Neural cell (in vitro differentiated cells): ENCODE data around the gene PHLPP2. TPM values are rescaled to one million over a fixed set of nuclear protein-coding genes. Genes with fewer than 3 reads are reported as not detected.

ENCODE experiments used
- H2AFZ ChIP-seq: fragments of 200-600, 300-800 bp; sonication (generic), shearing (Covaris generic); 2 replicates; pipeline ENCODE4 v1.6.0; 2014; ENCODE audit warnings: low read depth, mild to moderate bottlenecking, antibody characterized with exemption, low read length, moderate library complexity
- H3F3A ChIP-seq: fragments of 200-600 bp; shearing (Covaris generic); 2 replicates; pipeline ENCODE4 v1.6.1; 2016; ENCODE audit warnings: mild to moderate bottlenecking, moderate library complexity, mixed read lengths, antibody characterized with exemption, low read length; ENCODE audit not compliant: insufficient read depth, poor library complexity, severe bottlenecking
- H3K27ac ChIP-seq: fragments of 200-600, 300-800 bp; sonication (generic), shearing (Covaris generic); 2 replicates; pipeline ENCODE4 v1.5.1; 2014; ENCODE audit warnings: mild to moderate bottlenecking, low read length, moderate library complexity
- H3K27me3 ChIP-seq: fragments of 300-800, 200-600 bp; sonication (generic), shearing (Covaris generic); 2 replicates; pipeline ENCODE4 v1.6.0; 2014; ENCODE audit warnings: mild to moderate bottlenecking, low read depth, low read length, moderate library complexity; ENCODE audit not compliant: insufficient read depth
- H3K36me3 ChIP-seq: fragments of 300-800, 200-600 bp; sonication (generic), shearing (Covaris generic); 2 replicates; pipeline ENCODE4 v1.5.1; 2014; ENCODE audit warnings: mild to moderate bottlenecking, antibody characterized with exemption, low read length, moderate library complexity; ENCODE audit not compliant: insufficient read depth
- H3K4me2 ChIP-seq: fragments of 300-800, 200-600 bp; sonication (generic), shearing (Covaris generic); 2 replicates; pipeline ENCODE4 v1.6.0; 2014; ENCODE audit warnings: mild to moderate bottlenecking, low read length
- H3K4me3 ChIP-seq: fragments of 300-800, 200-600 bp; sonication (generic), shearing (Covaris generic); 2 replicates; pipeline ENCODE4 v1.5.1; 2014; ENCODE audit warnings: mild to moderate bottlenecking, low read length, moderate library complexity
- H3K79me2 ChIP-seq: fragments of 200-600 bp; shearing (Covaris generic); replicated peaks from 2 replicates; pipeline ENCODE4 v1.6.0; 2014; ENCODE audit warnings: mild to moderate bottlenecking, low read length, moderate library complexity; ENCODE audit not compliant: insufficient read depth
- H3K9ac ChIP-seq: fragments of 300-800, 200-600 bp; sonication (generic), shearing (Covaris generic); 2 replicates; pipeline ENCODE4 v1.6.1; 2016; ENCODE audit warnings: mild to moderate bottlenecking, low read length, mixed read lengths
- H3K9me2 ChIP-seq: fragments of 200-600 bp; shearing (Covaris generic); 2 replicates; pipeline ENCODE4 v1.6.1; 2016; ENCODE audit warnings: mild to moderate bottlenecking, low read length, mixed read lengths; ENCODE audit not compliant: insufficient read depth
- H3K9me3 ChIP-seq: fragments of 200-600, 300-800 bp; sonication (generic), shearing (Covaris generic); 2 replicates; pipeline ENCODE4 v1.6.1; 2016; ENCODE audit warnings: mild to moderate bottlenecking, mixed run types, low read length, moderate library complexity, mixed read lengths
- H4K20me1 ChIP-seq: fragments of 200-600 bp; shearing (Covaris generic); 2 replicates; pipeline ENCODE4 v1.6.1; 2016; ENCODE audit warnings: mild to moderate bottlenecking, mixed run types; ENCODE audit not compliant: insufficient read depth
- EP300 ChIP-seq: fragments of 450-650 bp; conservative IDR thresholded peaks from 2 replicates; pipeline ENCODE4 v1.6.1; 2014; ENCODE audit warnings: antibody characterized with exemption, mild to moderate bottlenecking, moderate library complexity; ENCODE audit not compliant: poor library complexity, severe bottlenecking
- EZH2 ChIP-seq: fragments of 200-600, 300-800 bp; shearing (Covaris generic), sonication (generic); IDR thresholded peaks from 2 replicates; pipeline ENCODE4 v1.6.1; 2014; ENCODE audit warnings: antibody characterized with exemption, low read length, borderline replicate concordance, mild to moderate bottlenecking; ENCODE audit not compliant: insufficient read depth, poor library complexity, severe bottlenecking
- MXI1 ChIP-seq: fragments of 450-650 bp; conservative IDR thresholded peaks from 2 replicates; pipeline ENCODE4 v1.6.1; 2014; ENCODE audit warnings: antibody characterized with exemption, mild to moderate bottlenecking; ENCODE audit not compliant: poor library complexity, severe bottlenecking
- POLR2AphosphoS5 ChIP-seq: IDR thresholded peaks from 2 replicates; pipeline ENCODE4 v1.6.1; 2012
- RAD21 ChIP-seq: fragments of 450-650 bp; conservative IDR thresholded peaks from 2 replicates; pipeline ENCODE4 v1.6.1; 2014; ENCODE audit warnings: antibody characterized with exemption, mild to moderate bottlenecking, moderate library complexity
- SMC3 ChIP-seq: fragments of 450-650 bp; conservative IDR thresholded peaks from 2 replicates; pipeline ENCODE4 v1.6.1; 2014; ENCODE audit warnings: antibody characterized with exemption, mild to moderate bottlenecking, moderate library complexity; ENCODE audit not compliant: poor library complexity
- TAF1 ChIP-seq: IDR thresholded peaks from 2 replicates; pipeline ENCODE4 v1.6.1; 2012; ENCODE audit warnings: low read depth
- polyA plus RNA-seq: library from polyadenylated mRNA; depleted of rRNA; stranded (reverse); fragments of >200 nt; gene quantifications from 2 replicates; pipeline ENCODE4 v1.2.3, GENCODE V29; 2014
- TF ChIP-seq, protein P1 (sequence below): fragments of 450-650 bp; IDR thresholded peaks from 2 replicates; pipeline ENCODE4 v1.5.1; 2014; ENCODE audit warnings: antibody characterized with exemption, mild to moderate bottlenecking, moderate library complexity; ENCODE audit not compliant: poor library complexity, severe bottlenecking
- TF ChIP-seq, protein P2 (sequence below): IDR thresholded peaks from 2 replicates; pipeline ENCODE4 v1.6.1; 2012; ENCODE audit warnings: borderline replicate concordance

The PHLPP2 gene
- polyA plus RNA-seq, 1 donor from 2014 or later, result 11.0 TPM

DNA sequence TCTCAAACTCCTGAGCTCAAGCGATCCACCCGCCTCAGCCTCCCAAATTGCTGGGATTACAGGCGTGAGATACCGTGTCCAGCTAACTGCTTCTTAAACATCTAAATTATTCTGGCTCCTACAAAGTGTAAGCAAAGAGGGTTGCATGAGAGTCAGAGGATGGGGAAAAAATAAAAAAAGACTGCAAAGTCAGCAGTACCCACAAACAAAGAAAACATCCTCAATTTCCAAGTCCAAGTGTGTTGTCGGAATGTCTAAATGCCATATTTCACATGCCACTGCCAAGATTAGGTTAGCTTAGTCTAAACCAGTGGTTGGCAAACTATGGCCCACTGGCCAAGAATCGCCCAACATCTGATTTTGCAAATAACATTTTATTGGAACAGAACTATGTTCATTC lies 13.0 kb upstream of the PHLPP2 start:
- H3K9ac ChIP-seq, result no peak overlapping the region
- H4K20me1 ChIP-seq, result no peaks in the 10 kb centered on the region
- no peaks in the 10 kb centered on the region for H3K79me2 ChIP-seq
- TF ChIP-seq POLR2AphosphoS5 (no peak), MXI1 (no peak), RAD21 (no peak), SMC3 (no peak), EZH2 (no peak), EP300 (no peak), TAF1 (no peak)
- TF ChIP-seq, protein P1, sequence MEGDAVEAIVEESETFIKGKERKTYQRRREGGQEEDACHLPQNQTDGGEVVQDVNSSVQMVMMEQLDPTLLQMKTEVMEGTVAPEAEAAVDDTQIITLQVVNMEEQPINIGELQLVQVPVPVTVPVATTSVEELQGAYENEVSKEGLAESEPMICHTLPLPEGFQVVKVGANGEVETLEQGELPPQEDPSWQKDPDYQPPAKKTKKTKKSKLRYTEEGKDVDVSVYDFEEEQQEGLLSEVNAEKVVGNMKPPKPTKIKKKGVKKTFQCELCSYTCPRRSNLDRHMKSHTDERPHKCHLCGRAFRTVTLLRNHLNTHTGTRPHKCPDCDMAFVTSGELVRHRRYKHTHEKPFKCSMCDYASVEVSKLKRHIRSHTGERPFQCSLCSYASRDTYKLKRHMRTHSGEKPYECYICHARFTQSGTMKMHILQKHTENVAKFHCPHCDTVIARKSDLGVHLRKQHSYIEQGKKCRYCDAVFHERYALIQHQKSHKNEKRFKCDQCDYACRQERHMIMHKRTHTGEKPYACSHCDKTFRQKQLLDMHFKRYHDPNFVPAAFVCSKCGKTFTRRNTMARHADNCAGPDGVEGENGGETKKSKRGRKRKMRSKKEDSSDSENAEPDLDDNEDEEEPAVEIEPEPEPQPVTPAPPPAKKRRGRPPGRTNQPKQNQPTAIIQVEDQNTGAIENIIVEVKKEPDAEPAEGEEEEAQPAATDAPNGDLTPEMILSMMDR, result no peak
- TF ChIP-seq, protein P2, sequence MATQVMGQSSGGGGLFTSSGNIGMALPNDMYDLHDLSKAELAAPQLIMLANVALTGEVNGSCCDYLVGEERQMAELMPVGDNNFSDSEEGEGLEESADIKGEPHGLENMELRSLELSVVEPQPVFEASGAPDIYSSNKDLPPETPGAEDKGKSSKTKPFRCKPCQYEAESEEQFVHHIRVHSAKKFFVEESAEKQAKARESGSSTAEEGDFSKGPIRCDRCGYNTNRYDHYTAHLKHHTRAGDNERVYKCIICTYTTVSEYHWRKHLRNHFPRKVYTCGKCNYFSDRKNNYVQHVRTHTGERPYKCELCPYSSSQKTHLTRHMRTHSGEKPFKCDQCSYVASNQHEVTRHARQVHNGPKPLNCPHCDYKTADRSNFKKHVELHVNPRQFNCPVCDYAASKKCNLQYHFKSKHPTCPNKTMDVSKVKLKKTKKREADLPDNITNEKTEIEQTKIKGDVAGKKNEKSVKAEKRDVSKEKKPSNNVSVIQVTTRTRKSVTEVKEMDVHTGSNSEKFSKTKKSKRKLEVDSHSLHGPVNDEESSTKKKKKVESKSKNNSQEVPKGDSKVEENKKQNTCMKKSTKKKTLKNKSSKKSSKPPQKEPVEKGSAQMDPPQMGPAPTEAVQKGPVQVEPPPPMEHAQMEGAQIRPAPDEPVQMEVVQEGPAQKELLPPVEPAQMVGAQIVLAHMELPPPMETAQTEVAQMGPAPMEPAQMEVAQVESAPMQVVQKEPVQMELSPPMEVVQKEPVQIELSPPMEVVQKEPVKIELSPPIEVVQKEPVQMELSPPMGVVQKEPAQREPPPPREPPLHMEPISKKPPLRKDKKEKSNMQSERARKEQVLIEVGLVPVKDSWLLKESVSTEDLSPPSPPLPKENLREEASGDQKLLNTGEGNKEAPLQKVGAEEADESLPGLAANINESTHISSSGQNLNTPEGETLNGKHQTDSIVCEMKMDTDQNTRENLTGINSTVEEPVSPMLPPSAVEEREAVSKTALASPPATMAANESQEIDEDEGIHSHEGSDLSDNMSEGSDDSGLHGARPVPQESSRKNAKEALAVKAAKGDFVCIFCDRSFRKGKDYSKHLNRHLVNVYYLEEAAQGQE, result no peak
- H3K9me3 ChIP-seq, result no peaks in the 10 kb centered on the region
- no peak overlapping the region for H3K27ac ChIP-seq
- H3F3A ChIP-seq, result no peaks in the 10 kb centered on the region
- no peaks in the 10 kb centered on the region for H3K27me3 ChIP-seq
- no peaks in the 10 kb centered on the region for H3K9me2 ChIP-seq
- no peak overlapping the region for H3K4me3 ChIP-seq
- no peak overlapping the region for H2AFZ ChIP-seq
- H3K4me2 ChIP-seq, result no peak overlapping the region
- peaks cover 20% of the 10 kb centered on the region for H3K36me3 ChIP-seq

DNA sequence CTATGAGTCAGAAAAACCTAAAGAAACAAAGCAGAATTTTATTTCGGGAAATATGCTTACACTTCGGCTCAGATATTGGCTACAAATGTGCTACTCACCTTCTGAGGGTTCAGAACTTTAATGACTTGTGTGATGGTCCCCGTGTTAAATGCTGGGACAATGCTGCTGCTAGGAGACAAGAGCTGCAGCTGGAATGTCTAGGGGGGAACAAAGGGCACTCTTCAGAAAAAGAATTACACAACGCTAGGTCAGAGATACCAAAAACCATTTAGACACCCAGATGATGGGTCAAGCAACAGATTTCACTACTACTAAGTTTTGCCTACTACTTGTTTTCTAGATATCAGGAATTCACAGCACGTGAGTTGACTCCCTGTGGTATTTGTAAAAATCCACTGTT lies 10.0 kb upstream of the PHLPP2 start:
- TF ChIP-seq EZH2 (no peak), RAD21 (no peak), TAF1 (no peak), POLR2AphosphoS5 (no peak), SMC3 (no peak), MXI1 (no peak), EP300 (no peak)
- TF ChIP-seq, protein P2, result no peak
- TF ChIP-seq, protein P1, result no peak
- Histone ChIP-seq H2AFZ (no peak overlapping the region), H3K9me3 (no peaks in the 10 kb centered on the region), H3K4me3 (no peak overlapping the region), H3K79me2 (no peaks in the 10 kb centered on the region), H3K9ac (no peak overlapping the region), H3K9me2 (no peaks in the 10 kb centered on the region), H3K27ac (no peak overlapping the region), H3K4me2 (no peak overlapping the region), H4K20me1 (no peaks in the 10 kb centered on the region), H3K27me3 (no peaks in the 10 kb centered on the region), H3F3A (no peaks in the 10 kb centered on the region), H3K36me3 (peaks cover 20% of the 10 kb centered on the region)
